HFFc6 (cell line): ENCODE data around the gene LONRF3. TPM values are rescaled to one million over a fixed set of nuclear protein-coding genes. Genes with fewer than 3 reads are reported as not detected.

Experiments
- DNase-seq: peaks from one replicate; pipeline ENCODE4 v3.0.0-alpha.2; 2018
- H3K27ac Mint-ChIP-seq: 2 replicates; pipeline ENCODE4 v1.8.0; 2020; ENCODE audit warnings: mild to moderate bottlenecking, mixed read lengths
- H3K27me3 Mint-ChIP-seq: 2 replicates; pipeline ENCODE4 v1.8.0; 2021; ENCODE audit warnings: mild to moderate bottlenecking, moderate library complexity, mixed read lengths; ENCODE audit not compliant: insufficient read depth
- H3K36me3 Mint-ChIP-seq: 2 replicates; pipeline ENCODE4 v1.8.0; 2021; ENCODE audit warnings: low read depth, mixed read lengths
- H3K4me1 Mint-ChIP-seq: 2 replicates; pipeline ENCODE4 v1.8.0; 2020; ENCODE audit warnings: low read depth, mixed read lengths
- H3K4me3 Mint-ChIP-seq: 2 replicates; pipeline ENCODE4 v1.8.0; 2020; ENCODE audit warnings: mild to moderate bottlenecking, moderate library complexity, mixed read lengths
- H3K9me3 Mint-ChIP-seq: 2 replicates; pipeline ENCODE4 v1.8.0; 2020; ENCODE audit warnings: mild to moderate bottlenecking, mixed read lengths
- CTCF ChIP-seq: fragments of 200-600 bp; sonication (generic); IDR thresholded peaks from 2 replicates; pipeline ENCODE4 v1.5.0; 2021; ENCODE audit warnings: antibody characterized with exemption, mild to moderate bottlenecking
- total RNA-seq, 6 experiments: library from RNA; stranded (reverse); fragmentation: NEBNext Ultra II Directional; extraction: Animal tissue kit (Norgen Biotek cat#: 25700); gene quantifications; 2 replicates in 1 of 6; 3 replicates in 5 of 6; pipeline ENCODE4 v1.2.3, GENCODE V29; 2021

Gene LONRF3
- total RNA-seq, 6 experiments from 2014 or later, result not detected

- Mint-ChIP-seq H3K4me3 (no peak overlapping the region), H3K9me3 (no peaks in the 10 kb centered on the region), H3K27ac (no peak overlapping the region), H3K4me1 (peaks cover 22% of the 10 kb centered on the region), H3K36me3 (no peaks in the 10 kb centered on the region), H3K27me3 (0 out of 2 replicates have a peak, but pooled peaks cover under 1% of the 10 kb centered on the region)
- TF ChIP-seq CTCF, result no peak
- no peak for DNase-seq
These were observed 67.6 kb downstream of the LONRF3 start for GRCh38 chrX:119042040-119042439.

DNA sequence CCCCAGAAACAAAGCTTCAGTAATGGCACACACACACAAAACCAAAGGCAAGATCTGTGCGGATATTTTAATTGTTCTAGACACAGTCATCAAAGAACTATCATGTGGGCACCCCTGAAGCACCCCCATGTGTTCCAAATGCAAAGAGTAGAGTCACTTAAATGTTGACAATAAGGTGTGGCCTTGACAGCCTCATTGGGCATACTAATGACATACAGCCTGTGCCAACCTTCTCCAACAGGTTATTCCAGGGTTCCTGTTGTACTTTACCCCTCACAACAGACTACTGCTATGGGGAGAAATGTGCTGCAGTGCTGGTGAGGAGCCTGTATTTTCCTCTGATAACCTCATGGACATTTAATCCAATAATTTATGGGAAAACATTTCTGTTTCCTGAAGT lies 68.6 kb downstream of the LONRF3 start:
- no peak overlapping the region for H3K4me3 Mint-ChIP-seq
- peaks cover 22% of the 10 kb centered on the region for H3K4me1 Mint-ChIP-seq
- DNase-seq, result no peak
- H3K9me3 Mint-ChIP-seq, result no peaks in the 10 kb centered on the region
- TF ChIP-seq CTCF, result no peak
- H3K27me3 Mint-ChIP-seq, result 0 out of 2 replicates have a peak, but pooled peaks cover 3% of the 10 kb centered on the region
- H3K36me3 Mint-ChIP-seq, result no peaks in the 10 kb centered on the region
- no peak overlapping the region for H3K27ac Mint-ChIP-seq

DNA sequence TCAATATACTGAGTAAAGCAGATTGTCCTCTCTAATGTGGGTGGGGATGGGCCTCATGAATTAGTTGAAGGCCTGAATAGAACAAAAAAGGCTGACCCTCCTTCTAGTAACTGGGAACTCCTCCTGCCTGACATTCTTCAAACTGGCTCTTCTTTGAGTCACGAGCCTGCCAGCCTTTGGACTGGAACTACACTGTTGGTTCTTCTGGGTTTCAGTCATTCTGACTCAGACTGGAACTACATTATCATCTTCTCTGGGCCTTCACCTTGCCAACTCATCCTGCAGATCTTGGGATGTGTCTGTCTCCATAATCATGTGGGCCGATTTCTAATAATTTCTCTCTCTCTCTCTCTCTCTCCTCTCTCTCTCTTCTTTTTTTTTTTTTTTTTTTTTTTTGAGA lies 71.5 kb downstream of the LONRF3 start:
- no peak overlapping the region for H3K4me3 Mint-ChIP-seq
- TF ChIP-seq CTCF, result no peak
- no peaks in the 10 kb centered on the region for H3K36me3 Mint-ChIP-seq
- peaks cover 3% of the 10 kb centered on the region; the same call in 1 of the 2 replicates for H3K27me3 Mint-ChIP-seq
- H3K27ac Mint-ChIP-seq, result no peak overlapping the region; the same call in 1 of the 2 replicates
- H3K4me1 Mint-ChIP-seq, result peaks cover 16% of the 10 kb centered on the region
- no peaks in the 10 kb centered on the region for H3K9me3 Mint-ChIP-seq
- DNase-seq, result no peak

DNA sequence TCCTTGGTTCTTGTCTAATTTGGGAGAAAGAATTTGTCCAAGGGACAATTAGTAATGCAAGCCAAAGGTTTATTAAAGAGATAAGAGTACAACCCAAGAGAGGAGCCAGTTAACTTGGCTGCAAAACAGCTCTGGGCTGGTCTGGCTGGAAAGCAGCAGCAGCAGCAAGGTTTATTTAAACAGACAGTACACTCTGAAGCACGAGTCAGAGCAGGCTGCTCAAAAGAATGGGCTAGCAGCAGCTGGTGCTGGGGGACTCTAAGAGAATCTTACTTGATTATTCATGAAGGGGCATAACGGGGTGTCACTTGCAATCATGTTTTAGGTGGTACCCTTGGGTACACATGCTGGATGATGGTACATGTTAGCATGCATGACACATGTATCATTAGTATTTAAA lies 81.3 kb downstream of the LONRF3 start:
- Mint-ChIP-seq H3K4me3 (no peak overlapping the region), H3K27me3 (peaks cover 4% of the 10 kb centered on the region), H3K4me1 (no peaks in the 10 kb centered on the region), H3K9me3 (no peaks in the 10 kb centered on the region), H3K27ac (no peak overlapping the region), H3K36me3 (no peaks in the 10 kb centered on the region)
- no peak for TF ChIP-seq CTCF
- DNase-seq, result no peak

GRCh38 chrX:119062750-119063374 lies 88.4 kb downstream of the LONRF3 start:
- TF ChIP-seq CTCF, result no peak
- no peak for DNase-seq
- no peaks in the 10 kb centered on the region for H3K4me1 Mint-ChIP-seq

DNA sequence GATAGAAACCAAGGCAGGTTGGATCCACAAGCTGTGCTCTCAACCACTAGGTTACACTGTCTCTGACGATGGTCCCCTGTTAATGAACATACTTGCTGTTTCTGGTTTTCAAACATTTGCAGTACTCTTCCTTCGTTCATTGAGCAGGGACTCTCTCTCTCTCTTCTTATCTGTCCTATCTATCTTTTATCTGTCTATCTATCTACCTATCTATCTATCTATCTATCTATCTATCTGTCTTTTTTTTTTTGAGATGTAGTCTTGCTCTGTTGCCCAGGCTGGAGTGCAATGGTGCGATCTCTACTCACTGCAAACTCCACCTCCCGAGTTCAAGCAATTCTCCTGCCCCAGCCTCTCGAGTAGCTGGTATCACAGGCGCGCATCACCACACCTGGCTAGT lies 89.0 kb downstream of the LONRF3 start:
- H3K27me3 Mint-ChIP-seq, result peaks cover 6% of the 10 kb centered on the region
- H3K4me3 Mint-ChIP-seq, result no peak overlapping the region
- no peak for TF ChIP-seq CTCF
- H3K9me3 Mint-ChIP-seq, result no peaks in the 10 kb centered on the region
- no peak for DNase-seq
- H3K27ac Mint-ChIP-seq, result no peak overlapping the region
- no peaks in the 10 kb centered on the region for H3K36me3 Mint-ChIP-seq
- no peaks in the 10 kb centered on the region for H3K4me1 Mint-ChIP-seq

More at GRCh38 chrX:119062750-119063374, 88.4 kb downstream of the LONRF3 start:
- Mint-ChIP-seq H3K27ac (no peak overlapping the region), H3K36me3 (no peaks in the 10 kb centered on the region), H3K4me3 (no peak overlapping the region), H3K9me3 (no peaks in the 10 kb centered on the region), H3K27me3 (peaks cover 6% of the 10 kb centered on the region)
